Activated CD4-positive, alpha-beta T cell treated with anti-CD3 and anti-CD28 coated beads, Interleukin-2, amount 50 U/mL, for 1 hour (primary cell): ENCODE measurements around the gene SYN1.

ENCODE experiments used
- DNase-seq: peaks from one replicate; pipeline ENCODE4 v3.0.0-alpha.2; 2020

SYN1 gene

GRCh38 chrX:47571215-47571614 lies 48.4 kb downstream of the SYN1 start:
- DNase-seq, result no peak

DNA sequence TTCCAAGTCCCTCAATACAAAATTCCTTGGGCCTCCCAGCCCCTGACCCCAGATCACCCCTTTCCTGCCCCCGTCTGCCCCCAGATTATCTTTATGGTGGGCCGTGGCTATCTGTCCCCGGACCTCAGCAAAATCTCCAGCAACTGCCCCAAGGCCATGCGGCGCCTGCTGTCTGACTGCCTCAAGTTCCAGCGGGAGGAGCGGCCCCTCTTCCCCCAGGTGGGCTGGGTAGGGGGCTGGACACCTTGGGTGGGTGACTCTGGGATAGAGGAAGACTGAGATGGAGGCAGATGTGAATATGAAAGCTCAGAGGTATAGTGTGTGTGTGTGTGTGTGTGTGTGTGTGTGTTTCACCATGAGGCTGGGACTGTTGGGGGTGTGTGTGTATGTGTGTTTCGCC lies 48.9 kb downstream of the SYN1 start:
- DNase-seq, result no peak

DNA sequence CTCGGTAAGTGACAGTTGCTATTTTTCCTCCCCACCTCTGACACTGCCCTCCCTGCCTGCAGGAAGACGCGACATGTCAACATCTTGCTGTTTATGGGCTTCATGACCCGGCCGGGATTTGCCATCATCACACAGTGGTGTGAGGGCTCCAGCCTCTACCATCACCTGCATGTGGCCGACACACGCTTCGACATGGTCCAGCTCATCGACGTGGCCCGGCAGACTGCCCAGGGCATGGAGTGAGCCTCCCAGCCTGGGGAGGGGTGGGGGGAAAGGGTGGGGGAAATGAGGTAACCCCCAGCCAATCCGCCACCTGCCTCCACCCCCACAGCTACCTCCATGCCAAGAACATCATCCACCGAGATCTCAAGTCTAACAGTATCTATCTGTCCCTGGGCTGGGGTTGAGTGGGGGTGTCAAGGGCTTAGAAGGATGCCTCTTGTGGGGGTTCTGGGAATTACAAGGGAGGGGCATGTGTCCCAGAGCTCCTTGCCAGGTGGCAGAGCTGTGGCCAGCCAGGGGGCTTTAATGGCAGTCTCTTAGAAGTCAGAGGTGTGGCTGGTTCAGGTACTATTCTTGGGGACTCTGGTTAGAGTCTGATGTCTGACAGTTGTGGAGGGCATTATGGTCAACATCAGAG lies 50.9 kb downstream of the SYN1 start:
- DNase-seq, result peak; percentile 36

- no peak for DNase-seq
Measured at GRCh38 chrX:47566841-47567240, 52.8 kb downstream of the SYN1 start.

DNA sequence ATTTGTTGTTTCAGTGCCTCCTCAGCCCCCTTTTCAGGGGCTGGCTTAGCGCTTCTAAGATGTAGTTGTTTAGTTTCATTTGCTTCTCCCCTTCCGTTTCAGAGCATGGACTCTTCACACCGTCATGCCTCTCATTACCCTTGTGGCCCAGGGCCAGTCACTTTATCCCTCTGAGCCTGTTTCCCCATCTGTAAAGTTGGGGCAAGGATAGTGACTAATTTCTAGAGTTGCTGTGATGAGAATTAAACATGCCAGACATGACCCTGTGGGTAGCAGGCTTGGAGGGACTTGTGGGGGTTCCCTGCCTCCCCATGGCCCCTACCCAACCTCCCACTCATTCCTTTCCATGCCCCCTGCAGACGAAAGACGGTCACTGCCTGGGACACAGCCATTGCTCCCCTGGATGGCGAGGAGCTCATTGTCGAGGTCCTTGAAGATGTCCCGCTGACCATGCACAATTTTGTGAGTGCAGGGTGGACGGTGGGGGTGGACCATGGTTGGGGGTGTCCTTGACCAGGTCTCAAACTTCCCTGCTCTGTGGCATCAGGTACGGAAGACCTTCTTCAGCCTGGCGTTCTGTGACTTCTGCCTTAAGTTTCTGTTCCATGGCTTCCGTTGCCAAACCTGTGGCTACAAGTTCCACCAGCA lies 55.1 kb downstream of the SYN1 start:
- DNase-seq, result no peak

DNA sequence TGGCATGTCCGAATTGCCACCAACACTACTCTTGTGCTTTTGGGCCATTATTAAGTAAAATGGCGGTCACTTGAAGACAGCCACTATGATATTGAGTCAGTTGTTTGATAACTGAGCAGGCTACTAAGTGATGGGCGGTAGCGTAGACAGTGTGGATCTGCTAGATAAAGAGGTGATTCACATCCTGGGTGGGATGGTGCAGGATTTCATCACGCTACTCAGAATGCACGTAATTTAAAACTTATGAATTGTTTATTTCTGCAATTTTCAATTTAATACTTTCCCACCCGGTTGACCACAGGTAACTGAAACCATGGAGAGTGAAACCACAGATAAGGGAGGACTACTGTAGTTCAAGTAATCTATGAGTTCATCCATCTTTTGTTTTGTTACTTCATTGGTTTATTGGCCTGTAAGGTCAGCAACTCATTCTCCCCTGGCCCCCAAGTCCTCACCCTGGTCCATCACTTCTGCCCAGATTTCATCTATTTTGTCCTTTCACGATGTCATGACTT lies 55.8 kb downstream of the SYN1 start:
- DNase-seq, result no peak

DNA sequence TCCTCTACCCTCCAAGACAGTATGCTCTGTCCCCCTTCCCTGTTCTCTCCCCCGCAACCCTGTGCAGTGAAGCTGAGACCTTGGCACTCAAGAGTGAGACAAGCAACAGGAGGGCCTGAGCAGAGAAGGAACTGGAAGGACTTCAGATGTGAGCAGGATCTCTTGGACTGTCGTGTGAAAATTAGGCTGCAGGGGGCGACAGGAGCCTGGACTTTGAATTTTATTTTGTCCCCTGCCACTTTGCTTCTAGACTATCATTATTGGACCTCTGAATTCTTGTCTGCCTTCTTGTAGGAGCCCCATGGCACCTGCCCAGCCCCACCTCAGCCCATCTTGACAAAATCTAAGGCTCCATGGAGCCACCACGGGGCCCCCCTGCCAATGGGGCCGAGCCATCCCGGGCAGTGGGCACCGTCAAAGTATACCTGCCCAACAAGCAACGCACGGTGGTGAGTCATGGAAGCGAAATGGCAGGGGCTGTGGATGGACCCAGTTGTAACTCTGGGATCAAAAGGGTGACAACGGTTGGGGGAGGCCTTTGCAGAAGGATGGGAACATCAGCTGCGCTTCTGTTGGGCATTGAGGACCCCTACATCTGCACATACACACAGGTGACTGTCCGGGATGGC lies 56.9 kb downstream of the SYN1 start:
- no peak for DNase-seq

DNA sequence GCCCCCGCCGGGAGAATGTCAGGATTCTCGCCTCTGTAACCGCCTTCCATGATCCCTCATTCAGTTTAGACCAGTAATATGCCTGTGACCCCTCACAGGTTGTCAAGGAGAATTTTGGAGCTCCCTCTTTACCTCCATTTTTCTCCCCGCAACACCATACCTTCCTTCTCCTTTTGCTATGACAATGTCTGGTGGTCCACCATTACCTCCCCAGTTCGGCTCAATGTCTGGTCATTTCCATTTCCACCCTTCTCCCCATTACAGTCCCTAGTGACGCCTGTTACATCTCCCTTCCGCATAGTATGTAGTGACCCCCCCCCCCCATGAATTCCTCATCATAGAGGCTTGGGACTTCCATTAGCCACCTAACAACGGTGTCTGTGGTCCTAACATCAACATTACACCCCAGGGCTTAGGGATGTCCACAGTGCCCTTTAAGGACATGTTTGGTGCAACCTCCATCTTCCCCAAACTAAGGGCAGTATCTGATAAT lies 58.0 kb downstream of the SYN1 start:
- no peak for DNase-seq

DNA sequence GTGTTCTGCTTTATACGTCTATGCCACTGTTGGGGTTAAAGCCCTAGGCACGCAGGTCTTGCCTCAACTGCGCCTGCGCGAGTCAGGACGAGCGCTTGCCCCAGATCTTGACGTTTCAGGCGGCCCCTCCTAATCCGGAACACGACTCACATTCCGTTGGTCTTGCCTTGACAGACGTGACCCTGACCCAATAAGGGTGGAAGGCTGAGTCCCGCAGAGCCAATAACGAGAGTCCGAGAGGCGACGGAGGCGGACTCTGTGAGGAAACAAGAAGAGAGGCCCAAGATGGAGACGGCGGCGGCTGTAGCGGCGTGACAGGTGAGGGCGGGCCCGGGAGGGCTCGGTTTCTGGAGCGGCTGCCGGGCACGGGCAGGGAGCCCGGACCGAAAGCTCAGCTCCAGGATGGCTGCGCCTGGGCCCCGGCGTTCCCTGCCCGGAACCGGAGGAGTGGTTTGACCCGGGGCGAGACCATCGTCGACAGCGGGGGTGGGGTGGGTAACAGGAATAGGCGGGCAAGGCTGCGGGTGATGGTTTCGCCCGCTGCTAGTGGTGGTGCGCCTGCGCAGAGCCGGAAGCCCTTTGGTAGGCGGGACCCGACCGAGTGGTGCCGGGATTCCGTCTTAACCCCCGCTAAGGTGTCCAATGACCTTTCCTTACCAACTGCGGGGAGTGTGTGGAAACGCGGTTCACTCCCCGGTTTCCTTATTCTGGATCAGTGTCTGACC lies 58.6 kb downstream of the SYN1 start, which contains the start of gene ARAF:
ARAF (plus strand) TSS at position 272 of the 725 bp plus-strand sequence. CDS start 1,763 bp downstream, outside the sequence.
- peak; percentile 91 for DNase-seq

DNA sequence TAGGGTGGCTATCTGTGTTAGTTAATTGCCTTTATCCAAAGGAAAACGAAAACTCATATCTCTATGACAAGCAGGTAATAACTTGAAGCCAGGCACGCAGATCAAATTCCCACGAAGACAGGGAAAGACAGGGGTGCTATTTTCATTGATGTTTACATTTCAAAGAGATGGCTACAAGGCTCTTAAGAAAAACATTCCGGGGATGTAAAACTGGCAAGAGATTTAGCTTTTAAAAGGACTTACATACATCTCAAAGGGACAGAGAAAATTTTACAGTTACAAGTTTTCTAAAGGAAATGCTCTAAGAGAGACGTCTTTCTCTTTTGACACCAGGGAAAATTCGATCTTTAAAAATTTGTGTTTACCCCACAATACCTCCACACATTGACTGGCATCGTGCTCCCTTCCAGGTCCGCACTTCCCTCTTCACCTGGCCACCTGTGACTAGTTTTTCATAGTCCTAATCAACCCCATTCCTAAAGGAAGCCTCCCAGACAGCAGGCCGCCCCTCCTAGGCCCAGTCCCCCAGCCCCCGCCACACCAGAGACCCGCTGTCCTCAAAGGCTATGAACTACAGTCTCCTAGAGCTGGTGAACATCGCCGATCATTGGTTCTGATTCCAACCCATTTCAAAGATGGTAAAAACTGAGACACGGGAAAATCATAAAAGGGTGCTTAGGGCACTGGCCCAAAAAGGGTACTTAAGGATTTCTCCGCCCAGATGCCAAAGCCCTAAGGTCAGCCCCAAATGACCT lies 59.3 kb downstream of the SYN1 start:
- DNase-seq, result no peak

- DNase-seq, result no peak
Measured at GRCh38 chrX:47558436-47558835, 61.2 kb downstream of the SYN1 start.

GRCh38 chrX:47556045-47556623 lies 63.5 kb downstream of the SYN1 start:
- DNase-seq, result peak; percentile 74

GRCh38 chrX:47543496-47543895 lies 76.2 kb downstream of the SYN1 start:
- DNase-seq, result no peak

DNA sequence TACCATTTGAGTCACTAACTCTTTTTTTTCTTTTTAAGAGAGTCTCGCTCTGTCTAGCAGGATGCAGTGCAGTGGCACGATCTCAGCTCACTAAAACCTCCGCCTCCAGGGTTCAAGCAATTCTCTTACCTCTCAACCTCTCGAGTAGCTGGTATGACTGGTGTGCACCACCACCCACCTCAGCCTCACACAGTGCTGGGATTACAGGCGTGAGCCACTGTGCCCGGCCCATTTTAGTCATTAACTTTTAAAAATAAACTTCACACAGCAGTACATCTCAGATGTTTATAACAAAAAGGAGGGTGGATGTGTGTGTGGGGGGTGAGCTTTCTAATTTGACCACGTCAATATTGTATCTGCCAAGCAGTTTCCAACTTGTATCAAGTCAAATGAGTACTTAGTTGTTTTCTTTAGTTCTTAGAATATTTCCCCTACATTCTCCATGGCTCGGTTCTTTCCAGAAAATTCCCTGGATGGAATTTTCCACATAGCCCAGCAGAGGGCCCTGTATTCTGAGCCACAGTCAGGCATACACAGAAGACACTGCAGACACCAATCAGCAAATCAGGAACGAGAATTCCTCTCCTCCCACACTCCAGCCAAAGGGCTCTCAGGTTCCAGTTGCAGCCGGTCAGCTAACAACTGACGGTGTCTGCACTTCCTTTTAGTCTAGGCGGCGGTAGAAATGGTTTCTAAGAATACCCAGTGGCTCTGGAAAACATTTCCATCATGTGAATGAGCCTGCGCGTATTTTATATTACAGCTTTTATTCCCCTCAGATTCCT lies 78.7 kb downstream of the SYN1 start:
- DNase-seq, result no peak

DNA sequence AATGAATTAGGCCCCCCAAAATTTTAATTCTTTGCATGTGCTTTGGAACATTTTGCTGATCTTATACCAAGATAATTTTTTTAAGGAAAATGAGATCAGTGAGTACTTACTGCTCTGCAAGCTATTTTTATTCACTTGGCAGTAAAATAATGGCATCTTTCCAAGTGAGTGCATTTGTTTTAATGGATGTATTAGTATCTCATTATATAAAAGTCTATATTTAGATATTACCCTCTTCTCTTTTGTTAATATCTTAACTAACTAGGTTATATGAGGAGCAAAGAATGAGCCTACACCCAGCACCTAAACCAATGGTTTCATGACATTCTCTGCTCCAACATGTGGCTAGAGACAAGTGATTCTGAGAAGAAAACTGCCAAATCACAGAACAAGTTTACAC lies 79.8 kb downstream of the SYN1 start:
- no peak for DNase-seq

DNA sequence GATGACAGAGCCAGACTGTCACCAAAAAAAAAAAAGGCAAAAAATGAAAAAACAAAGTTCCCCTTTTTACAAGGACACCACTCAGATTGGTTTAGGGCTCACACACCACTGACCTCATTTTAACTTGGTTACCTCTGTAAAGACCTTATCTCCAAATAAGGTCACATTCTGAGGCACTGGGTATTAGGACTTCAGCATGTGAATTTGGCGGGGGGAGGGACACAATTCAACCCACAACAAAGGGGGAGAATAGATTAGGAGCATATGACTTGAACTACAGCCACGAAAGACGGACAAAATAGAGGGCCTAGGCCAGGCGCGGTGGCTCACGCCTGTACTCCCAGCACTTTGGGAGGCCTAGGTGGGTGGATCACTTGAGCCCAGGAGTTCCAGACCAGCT lies 89.6 kb downstream of the SYN1 start:
- no peak for DNase-seq

DNA sequence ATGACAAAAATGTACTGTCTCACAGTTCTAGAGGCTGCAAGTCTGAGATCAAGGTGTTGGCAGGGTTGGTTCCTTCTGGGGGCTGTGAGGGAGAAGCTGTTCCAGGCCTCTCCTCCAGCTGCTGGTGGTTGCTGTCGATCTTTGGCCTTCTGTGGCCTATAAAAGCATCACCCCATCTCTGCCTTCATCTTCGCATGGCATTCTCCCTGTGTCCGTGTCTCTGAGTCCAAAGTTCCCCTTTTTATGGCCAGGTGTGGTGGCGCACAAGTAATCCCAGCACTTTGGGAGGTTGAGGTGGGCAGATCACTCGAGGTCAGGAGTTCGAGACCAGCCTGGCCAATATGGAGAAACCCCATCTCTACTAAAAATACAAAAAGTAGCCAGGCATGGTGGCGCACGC lies 90.1 kb downstream of the SYN1 start:
- no peak for DNase-seq

- DNase-seq, result no peak
Measured at GRCh38 chrX:47523713-47524166, 95.9 kb downstream of the SYN1 start.

DNA sequence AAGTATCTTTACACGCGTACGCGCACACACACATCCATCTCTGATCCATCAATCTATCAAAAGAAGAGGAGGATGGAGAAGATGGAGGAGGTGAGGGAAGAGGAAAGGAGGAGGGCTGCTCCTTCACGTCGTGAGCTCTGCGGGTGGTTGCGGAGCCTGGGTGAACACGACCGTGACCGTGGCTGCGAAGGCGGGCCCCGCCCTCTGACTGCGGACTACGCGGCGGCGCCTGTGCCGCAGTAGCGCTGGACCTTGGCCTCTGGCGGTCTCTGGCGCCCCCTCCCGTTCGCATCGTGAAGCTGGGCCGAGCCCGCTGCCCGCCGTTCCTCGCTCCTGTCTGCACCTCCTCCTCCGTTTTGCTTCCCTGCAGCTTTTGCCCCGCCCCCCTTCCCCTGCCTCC lies 96.4 kb downstream of the SYN1 start:
- peak; percentile 75 for DNase-seq
